Measurements from ENCODE around the gene CCDC66. TPM values are rescaled to one million over a fixed set of nuclear protein-coding genes. Genes with fewer than 3 reads are reported as not detected.
A peak's percentile ranks its signal among the peaks of the same experiment; 100 is the strongest.

The CCDC66 gene
- 10 to 100 TPM; 15.2 to 38.5 (median 36.9) TPM for total RNA-seq

GRCh38 chr3:56556908-56557830 lies at the start of gene CCDC66:
CCDC66 (plus strand) TSS chr3:56557175; CDS start chr3:56557243, 68 bp downstream.
- Histone ChIP-seq H3K27ac (peak within 1 kb of the TSS; percentile 83 to 96 (median 88)), H3K4me3 (peak within 1 kb of the TSS; percentile 66 to 94), H3K27me3 (no peaks in the 10 kb centered on the region), H3K36me3 (peaks cover 0 to 31% of the 10 kb centered on the region in 2 donors), H3K4me1 (peaks cover 0 to 24% (median 8%) of the 10 kb centered on the region in 3 donors), H3K9me3 (no peaks in the 10 kb centered on the region)
- peak; percentile 100 for ATAC-seq
- WGBS, 2 donors (ENCODE audit: low coverage in 1 of 2) = 0 to 1% methylated on average over 20 to 26 of the region's 54 CpGs
- TF ChIP-seq EP300 (IDR thresholded peaks at IDR 0.05) (no peak), POLR2A (IDR thresholded peaks at IDR 0.05) (peak; percentile 88 to 91), CTCF (IDR thresholded peaks at IDR 0.05) (peak; percentile 59 to 70 (median 66)), POLR2AphosphoS5 (IDR thresholded peaks at IDR 0.05) (peak; percentile 91)

- Histone ChIP-seq H3K4me1 (no peaks in the 10 kb centered on the region), H3K36me3 (no peaks in the 10 kb centered on the region), H3K9me3 (no peaks in the 10 kb centered on the region), H3K4me3 (no peak overlapping the region), H3K27me3 (peaks cover 10% of the 10 kb centered on the region), H3K27ac (no peak overlapping the region)
- WGBS, 2 donors (ENCODE audit: low coverage in 1 of 2) = 8% methylated on average over 1 of the region's 1 CpG; no CpG with 5 or more reads in 1 of the 2 donors
- no peak for TF ChIP-seq EP300 (IDR thresholded peaks at IDR 0.05)
- TF ChIP-seq POLR2AphosphoS5 (IDR thresholded peaks at IDR 0.05) = no peak
- TF ChIP-seq POLR2A (IDR thresholded peaks at IDR 0.05) = no peak
- no peak for TF ChIP-seq CTCF (IDR thresholded peaks at IDR 0.05)
- no peak for ATAC-seq
These were observed 37.3 kb upstream of the CCDC66 start for GRCh38 chr3:56519641-56520040.

GRCh38 chr3:56522374-56522773 lies 34.6 kb upstream of the CCDC66 start:
- WGBS, 2 donors (ENCODE audit: low coverage in 1 of 2) = 30 to 48% methylated on average over 2 to 7 of the region's 7 CpGs

DNA sequence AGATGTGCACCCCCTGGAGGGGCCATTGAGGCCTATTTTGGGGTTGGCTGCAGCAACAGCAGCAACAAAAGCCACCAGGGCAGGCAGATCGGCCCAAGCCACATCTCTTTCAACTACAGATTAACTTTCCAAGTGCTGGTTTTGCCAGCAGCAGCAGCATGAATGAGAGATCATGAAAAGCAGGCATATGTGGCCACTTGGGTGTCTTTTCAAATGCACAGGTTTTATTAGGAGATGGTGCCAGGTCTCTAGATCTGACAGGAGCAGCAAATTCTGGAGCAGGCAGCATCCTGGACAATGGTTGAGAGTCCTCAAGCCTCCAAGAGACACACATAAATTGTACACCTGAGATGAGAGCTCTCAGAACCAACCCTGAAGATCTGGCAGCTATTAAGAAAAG lies 31.7 kb upstream of the CCDC66 start:
- Histone ChIP-seq H3K4me3 (no peak overlapping the region), H3K36me3 (no peaks in the 10 kb centered on the region), H3K9me3 (no peaks in the 10 kb centered on the region), H3K27me3 (no peaks in the 10 kb centered on the region), H3K4me1 (no peaks in the 10 kb centered on the region), H3K27ac (no peak overlapping the region)
- no peak for ATAC-seq
- no CpG with 5 or more reads among the region's 1 CpG for WGBS, 2 donors (ENCODE audit: low coverage in 1 of 2)
- TF ChIP-seq CTCF (IDR thresholded peaks at IDR 0.05) (no peak), POLR2AphosphoS5 (IDR thresholded peaks at IDR 0.05) (no peak), POLR2A (IDR thresholded peaks at IDR 0.05) (no peak), EP300 (IDR thresholded peaks at IDR 0.05) (no peak)

More at GRCh38 chr3:56522374-56522773, 34.6 kb upstream of the CCDC66 start:
- H3K27ac ChIP-seq = no peak overlapping the region
- no peaks in the 10 kb centered on the region for H3K4me1 ChIP-seq
- peaks cover 10% of the 10 kb centered on the region for H3K27me3 ChIP-seq
- no peak overlapping the region for H3K4me3 ChIP-seq
- no peaks in the 10 kb centered on the region for H3K9me3 ChIP-seq
- no peaks in the 10 kb centered on the region for H3K36me3 ChIP-seq
- TF ChIP-seq CTCF (IDR thresholded peaks at IDR 0.05) (no peak), EP300 (IDR thresholded peaks at IDR 0.05) (no peak), POLR2AphosphoS5 (IDR thresholded peaks at IDR 0.05) (no peak), POLR2A (IDR thresholded peaks at IDR 0.05) (no peak)
- no peak for ATAC-seq

All from gastroesophageal sphincter (tissue), 4 donors.